HG03025 (cell line): ENCODE measurements around the gene GPSM1.
"Not testable (repeated sequence)": the region's sequence is repeated elsewhere in the genome, so short reads cannot be mapped to it uniquely, and the experiment has no call there.

ENCODE experiments used
- ATAC-seq: cut with Tn5 transposase; IDR thresholded peaks from one replicate; pipeline ENCODE4 v1.9.1; 2021; ENCODE audit warnings: mild to moderate bottlenecking, moderate library complexity; ENCODE audit not compliant: unreplicated experiment, low FRiP score

Gene GPSM1

GRCh38 chr9:136404801-136405136, 77.4 kb downstream of the GPSM1 start:
- ATAC-seq, result no peak

- no peak for ATAC-seq
Measured at GRCh38 chr9:136405481-136405880, 78.1 kb downstream of the GPSM1 start.

DNA sequence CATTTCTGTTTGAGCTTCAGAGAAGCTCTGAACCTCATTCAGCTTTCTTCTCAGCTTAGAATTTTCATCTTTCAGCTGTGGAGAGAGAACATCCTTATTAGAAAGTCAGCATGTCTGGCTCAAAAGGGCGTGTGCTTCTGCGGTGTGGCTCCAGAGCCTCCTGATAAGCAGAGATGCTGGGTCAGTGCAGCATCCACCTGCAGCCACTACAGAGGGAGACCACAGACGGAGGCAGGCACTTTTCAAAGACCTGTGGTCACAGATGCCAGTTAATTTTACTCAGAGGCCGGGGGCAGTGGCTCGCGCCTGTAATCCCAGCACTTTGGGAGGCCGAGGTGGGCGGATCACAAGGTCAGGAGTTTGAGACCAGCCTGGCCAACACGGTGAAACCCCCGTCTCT, 78.6 kb downstream of the GPSM1 start:
- ATAC-seq, result not testable (repeated sequence)

GRCh38 chr9:136407061-136407460, 79.7 kb downstream of the GPSM1 start:
- not testable (repeated sequence) for ATAC-seq

GRCh38 chr9:136407911-136408310, 80.6 kb downstream of the GPSM1 start:
- ATAC-seq, result no peak
